ENCODE results near the gene GNB5.
"Not testable (repeated sequence)": the region's sequence is repeated elsewhere in the genome, so short reads cannot be mapped to it uniquely, and the experiment has no call there.

Gene GNB5

DNA sequence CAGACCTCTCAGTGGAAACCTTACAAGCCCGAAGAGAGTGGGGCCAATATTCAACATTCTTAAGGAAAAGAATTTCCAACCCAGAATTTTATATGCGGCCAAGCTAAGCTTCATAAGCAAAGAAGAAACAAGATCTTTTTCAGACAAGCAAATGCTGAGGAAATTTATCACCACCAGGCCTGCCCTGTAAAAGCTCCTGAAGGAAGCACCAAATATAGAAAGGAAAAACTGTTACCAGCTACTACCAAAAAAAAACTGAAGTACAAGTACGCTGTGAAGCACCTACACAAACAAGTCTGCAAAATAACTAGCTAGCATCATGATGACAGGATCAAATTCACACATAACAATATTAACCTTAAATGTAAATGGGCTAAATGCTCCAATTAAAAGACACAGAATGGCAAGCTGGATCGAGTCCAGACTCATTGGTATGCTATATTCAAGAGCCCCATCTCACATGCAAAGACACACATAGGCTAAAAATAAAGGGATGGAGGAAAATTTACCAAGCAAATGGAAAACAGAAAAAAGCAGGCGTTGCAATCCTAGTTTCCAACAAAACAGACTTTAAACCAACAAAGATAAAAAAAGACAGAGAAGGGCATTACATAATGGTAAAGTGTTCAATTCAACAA is 25.6 kb downstream of the GNB5 start:
- H3K27ac ChIP-seq (ENCODE audit: low read length); H3K9ac ChIP-seq (ENCODE audit: low read length in 2 of 2); H3K27me3 ChIP-seq (ENCODE audit: control insufficient read depth in 1 of 2, insufficient read depth in 2 of 2, low read length in 2 of 2); H3K4me3 ChIP-seq (ENCODE audit: low read length in 2 of 2); H3K4me1 ChIP-seq (ENCODE audit: control insufficient read depth, insufficient read depth, low read length); H3K36me3 ChIP-seq (ENCODE audit: control insufficient read depth in 2 of 2, insufficient read depth in 2 of 2, low read length in 2 of 2); H3K9me3 ChIP-seq (ENCODE audit: control insufficient read depth in 2 of 2, low read length in 2 of 2): not testable (repeated sequence)

DNA sequence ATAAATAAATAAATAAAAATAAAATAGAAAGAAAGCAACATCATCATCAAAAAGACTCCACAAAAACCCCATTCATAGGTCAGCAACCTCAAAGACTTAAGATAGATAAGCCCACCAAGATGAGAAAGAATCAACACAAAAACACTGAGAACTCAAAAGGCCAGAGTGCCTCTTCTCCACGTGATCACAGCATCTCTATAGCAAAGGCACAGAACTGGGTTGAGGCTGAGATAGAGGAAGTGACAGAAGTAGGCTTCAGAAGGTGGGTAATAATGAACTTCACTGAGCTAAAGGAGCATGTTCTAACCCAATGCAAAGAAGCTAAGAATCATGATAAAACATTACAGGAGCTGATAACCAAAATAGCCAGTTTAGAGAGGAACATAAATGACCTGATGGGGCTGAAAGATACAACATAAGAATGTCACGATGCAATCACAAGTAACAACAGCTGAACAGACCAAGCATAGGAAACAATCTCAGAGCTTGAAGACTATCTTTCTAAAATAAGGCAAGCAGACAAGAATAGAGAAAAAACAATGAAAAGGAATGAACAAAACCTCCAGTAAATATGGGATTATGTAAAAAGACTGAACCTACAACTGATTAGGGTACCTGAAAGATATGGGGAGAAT is 26.4 kb downstream of the GNB5 start:
- no peaks in the 10 kb centered on the region for H3K27me3 ChIP-seq (ENCODE audit: control insufficient read depth in 1 of 2, insufficient read depth in 2 of 2, low read length in 2 of 2)

DNA sequence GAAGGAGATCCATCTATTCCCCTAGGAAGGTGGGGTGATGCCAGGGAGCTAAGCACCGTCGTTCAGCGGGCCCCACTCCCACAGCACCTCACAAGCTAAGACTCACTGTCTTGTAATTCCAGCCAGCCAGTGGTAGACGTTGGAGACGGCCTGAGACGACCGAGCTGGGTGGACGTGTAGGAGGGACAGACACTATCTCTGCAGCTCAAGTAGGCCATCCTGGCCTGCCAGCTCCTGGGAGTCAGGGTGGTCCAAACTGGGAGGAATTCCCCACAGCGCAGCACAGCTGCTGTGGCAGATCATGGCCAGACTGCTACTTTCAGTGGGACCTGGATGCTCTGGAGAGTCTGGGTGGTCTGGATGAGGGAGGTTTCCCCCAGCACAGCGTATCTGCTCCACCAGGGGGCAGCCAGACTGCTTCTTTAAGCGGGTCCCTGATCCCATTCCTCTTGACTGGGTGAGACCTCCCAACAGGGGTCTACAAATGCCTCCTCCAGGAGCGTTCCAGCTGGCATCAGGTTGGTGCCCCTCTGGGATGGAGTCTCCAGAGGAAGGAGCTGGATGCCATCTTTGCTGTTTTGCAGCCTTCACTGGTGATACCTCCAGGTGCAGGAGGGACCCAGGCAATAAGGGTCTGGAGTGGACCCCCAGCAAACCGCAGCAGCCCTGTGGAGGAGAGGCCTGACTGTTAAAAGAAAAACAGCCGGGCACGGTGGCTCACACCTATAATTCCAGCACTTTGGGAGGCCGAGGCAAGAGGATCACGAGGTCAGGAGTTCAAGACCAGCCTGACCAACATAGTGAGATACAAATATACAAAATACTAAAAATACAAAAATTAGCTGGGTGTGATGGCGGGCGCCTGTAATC is 27.6 kb downstream of the GNB5 start:
- H3K36me3 ChIP-seq (ENCODE audit: control insufficient read depth in 2 of 2, insufficient read depth in 2 of 2, low read length in 2 of 2): peaks cover 8 to 10% of the 10 kb centered on the region in 2 donors
- no peaks in the 10 kb centered on the region for H3K27me3 ChIP-seq (ENCODE audit: control insufficient read depth in 1 of 2, insufficient read depth in 2 of 2, low read length in 2 of 2)
- H3K9me3 ChIP-seq (ENCODE audit: control insufficient read depth in 2 of 2, low read length in 2 of 2): no peaks in the 10 kb centered on the region
- H3K27ac ChIP-seq (ENCODE audit: low read length): no peak overlapping the region
- no peak overlapping the region for H3K9ac ChIP-seq (ENCODE audit: low read length in 2 of 2)
- H3K4me1 ChIP-seq (ENCODE audit: control insufficient read depth, insufficient read depth, low read length): no peaks in the 10 kb centered on the region
- no peak overlapping the region for H3K4me3 ChIP-seq (ENCODE audit: low read length in 2 of 2)

More for the DNA sequence above, 26.4 kb downstream of the GNB5 start:
- H3K4me3 ChIP-seq (ENCODE audit: low read length in 2 of 2): no peak overlapping the region
- H3K27ac ChIP-seq (ENCODE audit: low read length): no peak overlapping the region
- no peaks in the 10 kb centered on the region for H3K9me3 ChIP-seq (ENCODE audit: control insufficient read depth in 2 of 2, low read length in 2 of 2)
- no peaks in the 10 kb centered on the region for H3K4me1 ChIP-seq (ENCODE audit: control insufficient read depth, insufficient read depth, low read length)
- peaks cover 3 to 7% of the 10 kb centered on the region in 2 donors for H3K36me3 ChIP-seq (ENCODE audit: control insufficient read depth in 2 of 2, insufficient read depth in 2 of 2, low read length in 2 of 2)
- H3K9ac ChIP-seq (ENCODE audit: low read length in 2 of 2): no peak overlapping the region

DNA sequence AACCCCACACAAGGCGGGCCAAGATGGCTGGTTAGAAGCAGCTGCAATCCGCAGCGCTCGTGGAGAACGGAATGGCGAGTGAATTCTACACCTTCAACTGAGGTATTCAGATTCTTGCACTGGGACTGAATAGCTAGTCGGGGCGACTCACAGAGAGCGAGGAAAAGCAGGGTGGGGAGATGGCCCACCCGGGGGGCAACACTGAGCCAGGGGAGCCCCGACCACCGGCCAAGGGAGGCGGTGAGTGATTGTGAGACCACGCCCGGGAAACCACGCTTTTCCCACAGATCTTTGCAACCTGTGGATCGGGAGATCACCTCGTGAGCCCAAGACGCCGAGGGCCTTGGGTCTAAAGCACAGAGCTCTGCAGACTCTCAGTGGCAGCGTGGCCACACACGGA is 28.3 kb downstream of the GNB5 start:
- H3K9ac ChIP-seq (ENCODE audit: low read length in 2 of 2): no peak overlapping the region
- H3K4me1 ChIP-seq (ENCODE audit: control insufficient read depth, insufficient read depth, low read length): no peaks in the 10 kb centered on the region
- no peak overlapping the region for H3K27ac ChIP-seq (ENCODE audit: low read length)
- H3K4me3 ChIP-seq (ENCODE audit: low read length in 2 of 2): no peak overlapping the region
- H3K9me3 ChIP-seq (ENCODE audit: control insufficient read depth in 2 of 2, low read length in 2 of 2): no peaks in the 10 kb centered on the region
- peaks cover 8 to 10% of the 10 kb centered on the region in 2 donors for H3K36me3 ChIP-seq (ENCODE audit: control insufficient read depth in 2 of 2, insufficient read depth in 2 of 2, low read length in 2 of 2)
- H3K27me3 ChIP-seq (ENCODE audit: control insufficient read depth in 1 of 2, insufficient read depth in 2 of 2, low read length in 2 of 2): no peaks in the 10 kb centered on the region

DNA sequence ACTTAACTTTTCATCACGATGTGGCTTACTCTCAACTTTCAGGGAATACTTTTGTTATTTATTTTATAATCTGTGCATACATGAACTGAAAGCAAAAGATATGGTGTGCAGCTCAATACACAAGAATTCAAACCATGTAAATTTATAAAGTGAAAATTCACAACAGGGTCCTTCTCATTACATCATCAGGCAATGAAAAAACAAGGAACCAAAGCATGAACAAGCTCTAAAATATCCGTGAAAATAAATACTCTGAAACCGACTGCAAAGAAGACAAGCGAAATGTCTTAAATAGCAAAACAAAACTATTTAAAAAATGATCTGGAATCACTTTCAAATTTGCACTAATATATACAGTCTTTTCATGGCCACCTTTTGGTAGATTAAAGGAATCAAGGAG is 28.9 kb downstream of the GNB5 start:
- no peak overlapping the region for H3K4me3 ChIP-seq (ENCODE audit: low read length in 2 of 2)
- H3K36me3 ChIP-seq (ENCODE audit: control insufficient read depth in 2 of 2, insufficient read depth in 2 of 2, low read length in 2 of 2): peaks cover 8 to 10% of the 10 kb centered on the region in 2 donors
- no peaks in the 10 kb centered on the region for H3K27me3 ChIP-seq (ENCODE audit: control insufficient read depth in 1 of 2, insufficient read depth in 2 of 2, low read length in 2 of 2)
- H3K27ac ChIP-seq (ENCODE audit: low read length): no peak overlapping the region
- H3K4me1 ChIP-seq (ENCODE audit: control insufficient read depth, insufficient read depth, low read length): no peaks in the 10 kb centered on the region
- no peaks in the 10 kb centered on the region for H3K9me3 ChIP-seq (ENCODE audit: control insufficient read depth in 2 of 2, low read length in 2 of 2)
- H3K9ac ChIP-seq (ENCODE audit: low read length in 2 of 2): no peak overlapping the region

DNA sequence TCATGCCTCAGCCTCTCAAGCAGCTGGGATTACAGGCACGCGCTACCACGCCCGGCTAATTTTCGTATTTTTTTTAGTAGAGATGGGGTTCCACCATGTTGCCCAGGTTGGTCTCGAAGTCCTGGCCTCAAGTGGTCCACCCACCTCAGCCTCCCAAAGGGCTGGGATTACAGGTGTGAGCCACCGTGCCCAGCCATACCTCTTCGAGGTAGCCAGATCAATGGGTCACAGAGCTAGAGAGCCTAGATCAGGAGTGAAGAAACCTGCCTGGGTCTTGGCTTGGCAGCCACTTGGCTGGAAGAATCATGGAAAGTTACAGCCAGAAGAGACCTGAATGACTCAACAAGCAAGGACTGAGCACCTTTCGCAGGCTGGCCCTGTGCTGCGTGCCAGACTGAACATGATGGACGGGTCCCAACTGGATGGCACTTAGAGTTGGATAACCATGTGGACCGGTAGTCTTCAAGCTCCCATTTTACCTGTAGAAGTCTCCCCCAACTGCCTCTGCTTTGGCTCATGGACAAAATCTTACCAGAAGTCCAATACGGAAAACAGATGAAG is 29.7 kb downstream of the GNB5 start:
- Histone ChIP-seq H3K27ac (ENCODE audit: low read length) (no peak overlapping the region), H3K9ac (ENCODE audit: low read length in 2 of 2) (no peak overlapping the region)

DNA sequence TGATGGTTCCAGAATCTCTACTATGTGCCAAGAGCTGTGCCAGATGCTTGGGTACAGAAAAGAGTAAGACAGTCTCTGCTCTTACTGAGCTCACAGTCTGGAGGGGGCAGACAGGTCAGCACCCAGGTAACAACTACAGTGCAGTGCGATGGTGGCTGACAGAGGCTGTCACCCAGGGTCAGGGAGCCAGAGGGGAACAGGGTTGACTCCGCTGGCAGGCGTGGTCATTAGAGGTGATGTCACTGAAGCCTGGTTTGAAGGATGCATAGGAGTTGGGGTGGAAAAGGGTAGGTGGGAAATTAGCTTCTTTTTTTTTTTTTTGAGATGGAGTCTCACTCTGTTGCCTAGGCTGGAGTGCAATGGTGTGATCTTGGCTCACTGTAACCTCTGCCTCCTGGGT is 31.5 kb downstream of the GNB5 start:
- Histone ChIP-seq H3K9me3 (ENCODE audit: control insufficient read depth in 2 of 2, low read length in 2 of 2) (no peaks in the 10 kb centered on the region), H3K9ac (ENCODE audit: low read length in 2 of 2) (no peak overlapping the region), H3K36me3 (ENCODE audit: control insufficient read depth in 2 of 2, insufficient read depth in 2 of 2, low read length in 2 of 2) (peaks cover 8 to 10% of the 10 kb centered on the region in 2 donors), H3K27ac (ENCODE audit: low read length) (no peak overlapping the region), H3K4me3 (ENCODE audit: low read length in 2 of 2) (no peak overlapping the region), H3K4me1 (ENCODE audit: control insufficient read depth, insufficient read depth, low read length) (no peaks in the 10 kb centered on the region), H3K27me3 (ENCODE audit: control insufficient read depth in 1 of 2, insufficient read depth in 2 of 2, low read length in 2 of 2) (no peaks in the 10 kb centered on the region)

More for the DNA sequence above, 29.7 kb downstream of the GNB5 start:
- Histone ChIP-seq H3K4me1 (ENCODE audit: control insufficient read depth, insufficient read depth, low read length) (no peaks in the 10 kb centered on the region), H3K9me3 (ENCODE audit: control insufficient read depth in 2 of 2, low read length in 2 of 2) (no peaks in the 10 kb centered on the region), H3K4me3 (ENCODE audit: low read length in 2 of 2) (no peak overlapping the region), H3K27me3 (ENCODE audit: control insufficient read depth in 1 of 2, insufficient read depth in 2 of 2, low read length in 2 of 2) (no peaks in the 10 kb centered on the region), H3K36me3 (ENCODE audit: control insufficient read depth in 2 of 2, insufficient read depth in 2 of 2, low read length in 2 of 2) (peaks cover 8 to 10% of the 10 kb centered on the region in 2 donors)

DNA sequence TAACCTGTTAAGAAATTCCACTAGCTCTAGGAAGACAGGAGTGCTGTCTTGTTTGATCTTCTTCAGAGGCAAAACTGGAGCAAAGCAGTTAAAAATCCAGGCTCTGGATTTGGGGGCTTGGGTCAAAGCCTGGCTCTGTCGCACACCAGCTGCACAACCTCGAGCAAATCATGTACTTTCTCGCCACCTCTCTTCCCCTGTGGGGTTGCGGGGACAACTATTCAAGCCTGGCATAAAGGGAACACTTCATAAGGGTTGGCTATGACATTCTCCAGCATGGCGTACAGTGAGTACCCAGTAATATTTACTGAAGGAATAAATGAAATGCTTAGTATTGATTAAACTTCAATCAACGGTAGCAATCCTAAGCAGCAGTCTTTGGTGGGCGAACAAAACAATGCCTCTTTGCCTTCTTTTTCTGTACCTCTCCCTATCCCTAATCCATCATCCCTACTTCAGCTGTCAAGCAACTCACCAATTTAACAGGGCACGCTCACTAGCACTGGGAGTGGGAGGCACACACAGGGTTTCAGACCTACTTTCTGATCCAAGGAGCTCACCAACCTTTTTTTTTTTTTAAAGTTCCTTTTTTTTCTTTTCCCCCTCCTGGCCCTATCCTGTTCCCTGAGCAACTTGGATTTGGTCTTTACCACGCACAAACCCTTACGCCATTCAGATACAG is 33.0 kb downstream of the GNB5 start:
- Histone ChIP-seq H3K9ac (ENCODE audit: low read length in 2 of 2) (no peak overlapping the region), H3K4me3 (ENCODE audit: low read length in 2 of 2) (no peak overlapping the region), H3K27ac (ENCODE audit: low read length) (no peak overlapping the region)

DNA sequence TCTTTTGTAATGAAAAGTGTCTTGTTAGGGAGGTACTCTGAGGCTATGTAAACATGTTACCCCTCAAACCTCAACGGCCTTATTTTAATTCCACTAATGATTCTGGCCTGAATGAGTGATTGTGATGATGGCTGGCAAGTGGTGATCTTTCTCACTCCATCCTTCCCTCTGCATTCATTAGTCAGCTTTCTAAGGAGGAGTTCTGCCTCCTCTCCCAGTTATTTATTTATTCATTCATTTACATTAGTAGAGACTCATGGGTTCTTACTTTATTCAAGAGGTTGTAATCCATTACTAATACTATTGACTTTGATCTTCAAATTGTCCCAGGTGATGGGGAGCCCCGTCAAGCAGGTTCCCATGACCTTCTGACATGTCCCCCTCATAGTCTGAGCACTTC is 35.3 kb downstream of the GNB5 start:
- H3K36me3 ChIP-seq (ENCODE audit: control insufficient read depth in 2 of 2, insufficient read depth in 2 of 2, low read length in 2 of 2): peaks cover 14 to 15% of the 10 kb centered on the region in 2 donors
- H3K4me3 ChIP-seq (ENCODE audit: low read length in 2 of 2): no peak overlapping the region

More for the DNA sequence above, 33.0 kb downstream of the GNB5 start:
- Histone ChIP-seq H3K9me3 (ENCODE audit: control insufficient read depth in 2 of 2, low read length in 2 of 2) (no peaks in the 10 kb centered on the region), H3K4me1 (ENCODE audit: control insufficient read depth, insufficient read depth, low read length) (no peaks in the 10 kb centered on the region), H3K27me3 (ENCODE audit: control insufficient read depth in 1 of 2, insufficient read depth in 2 of 2, low read length in 2 of 2) (no peaks in the 10 kb centered on the region), H3K36me3 (ENCODE audit: control insufficient read depth in 2 of 2, insufficient read depth in 2 of 2, low read length in 2 of 2) (peaks cover 8 to 10% of the 10 kb centered on the region in 2 donors)

More for the DNA sequence above, 35.3 kb downstream of the GNB5 start:
- no peaks in the 10 kb centered on the region for H3K4me1 ChIP-seq (ENCODE audit: control insufficient read depth, insufficient read depth, low read length)
- no peak overlapping the region for H3K9ac ChIP-seq (ENCODE audit: low read length in 2 of 2)
- H3K9me3 ChIP-seq (ENCODE audit: control insufficient read depth in 2 of 2, low read length in 2 of 2): no peaks in the 10 kb centered on the region
- H3K27ac ChIP-seq (ENCODE audit: low read length): no peak overlapping the region
- H3K27me3 ChIP-seq (ENCODE audit: control insufficient read depth in 1 of 2, insufficient read depth in 2 of 2, low read length in 2 of 2): no peaks in the 10 kb centered on the region

All from stomach smooth muscle (tissue), 2 donors.